Measurements from ENCODE around the gene LTF. TPM values are rescaled to one million over a fixed set of nuclear protein-coding genes. Genes with fewer than 3 reads are reported as not detected.

LTF gene
- total and polyA plus RNA-seq, 2 of the 13 experiments (the other 11 are each of a cell fraction or from before 2014, with no cell fraction given): not detected

- Histone ChIP-seq H3K4me2 (ENCODE audit: low read depth, low read length) (no peak overlapping the region), H3K4me1 (ENCODE audit: insufficient read depth, low read length) (no peaks in the 10 kb centered on the region), H3K27ac (ENCODE audit: extremely low read length, insufficient read depth, low read length) (no peak overlapping the region), H2AFZ (ENCODE audit: low read length) (no peak overlapping the region), H3K9ac (ENCODE audit: insufficient read depth, low read depth, low read length) (no peak overlapping the region), H3K4me3 (replicated peaks in 1 of 3; ENCODE audit: insufficient read depth in 1 of 3, low read depth in 2 of 3, low read length in 3 of 3) (no peak overlapping the region), H3K79me2 (ENCODE audit: insufficient read depth, low read length) (no peaks in the 10 kb centered on the region), H3K36me3 (replicated peaks in 1 of 2; ENCODE audit: control insufficient read depth in 1 of 2, insufficient read depth in 2 of 2, low read length in 2 of 2) (no peaks in the 10 kb centered on the region), H3K9me3 (ENCODE audit: low read length) (no peaks in the 10 kb centered on the region), H4K20me1 (ENCODE audit: insufficient read depth, low read length) (no peaks in the 10 kb centered on the region), H3K27me3 (ENCODE audit: control insufficient read depth in 1 of 2, insufficient read depth in 2 of 2, low read length in 2 of 2) (peaks cover 1 to 5% of the 10 kb centered on the region in 2 experiments; a peak in 2 of 5 replicates)
- WGBS (ENCODE audit: low lambda C conversion rate): 19% methylated on average over 7 of the region's 7 CpGs
- in situ Hi-C loops (cut with HindIII; ENCODE audit: extremely low pct_ligation_motif_present, low pct_unique_long_range_greater_than_20kb): no loop called here
- intact Hi-C loops (cut with micrococcal nuclease; ENCODE audit: unreplicated experiment): no loop called here
- DNase-seq (ENCODE audit: low spot score): no peak
- BruUV-seq (replicated peaks): no TSS peak
- no peak for TF ChIP-seq BORCS8-MEF2B (CRISPR knock-in tag; IDR thresholded peaks at IDR 0.05)
- no peak for TF ChIP-seq NFKBIZ (CRISPR knock-in tag; IDR thresholded peaks at IDR 0.05)
- TF ChIP-seq ZNF737 (CRISPR knock-in tag; IDR thresholded peaks at IDR 0.05; ENCODE audit: borderline replicate concordance): no peak
- no peak for TF ChIP-seq ZNF12 (CRISPR knock-in tag; IDR thresholded peaks at IDR 0.05)
- no peak for TF ChIP-seq MTF2 (CRISPR knock-in tag; IDR thresholded peaks at IDR 0.05; ENCODE audit: borderline replicate concordance)
- no peak for TF ChIP-seq SOX5 (CRISPR knock-in tag; IDR thresholded peaks at IDR 0.05; ENCODE audit: borderline replicate concordance)
- TF ChIP-seq ZNF337 (CRISPR knock-in tag; IDR thresholded peaks at IDR 0.05; ENCODE audit: borderline replicate concordance, low read depth): no peak
- TF ChIP-seq ZNF383 (CRISPR knock-in tag; IDR thresholded peaks at IDR 0.05; ENCODE audit: borderline replicate concordance): no peak
- TF ChIP-seq ZSCAN20 (CRISPR knock-in tag; IDR thresholded peaks at IDR 0.05; ENCODE audit: borderline replicate concordance): no peak
- no peak for TF ChIP-seq MXI1 (IDR thresholded peaks at IDR 0.05; ENCODE audit: borderline replicate concordance, low read depth, low read length)
- TF ChIP-seq, protein P1, sequence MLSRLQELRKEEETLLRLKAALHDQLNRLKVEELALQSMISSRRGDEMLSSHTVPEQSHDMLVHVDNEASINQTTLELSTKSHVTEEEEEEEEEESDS (CRISPR knock-in tag; IDR thresholded peaks at IDR 0.05; ENCODE audit: borderline replicate concordance): no peak
- ChIA-PET CTCF (ENCODE audit: low intra/inter-chr PET ratio, low total read pairs) (no interaction called here), POLR2A (no interaction called here)
- no peak for ATAC-seq
- no peak for FAIRE-seq
These were observed 47.7 kb downstream of the LTF start for GRCh38 chr3:46416811-46417510.

Data from HepG2 (cell line).